Mesenchymal stem cell (in vitro differentiated cells and primary cell): ENCODE measurements around the gene CACNA2D2.

ENCODE experiments used
- DNase-seq: peaks from one replicate; pipeline ENCODE4 v3.0.0-alpha.2; 2013
- H2AFZ ChIP-seq: one replicate; pipeline ENCODE4 v1.6.1; 2013; ENCODE audit warnings: low read depth, mild to moderate bottlenecking, control low read depth, inconsistent platforms, low read length, moderate library complexity
- H2AK5ac ChIP-seq: 2 replicates; pipeline ENCODE4 v1.6.1; 2013; ENCODE audit warnings: low read length, moderate library complexity, mild to moderate bottlenecking, inconsistent platforms; ENCODE audit not compliant: severe bottlenecking
- H2BK120ac ChIP-seq: one replicate; pipeline ENCODE4 v1.6.1; 2013; ENCODE audit warnings: low read depth, mild to moderate bottlenecking, inconsistent platforms, low read length, moderate library complexity
- H2BK12ac ChIP-seq, 2 experiments: one replicate each; pipeline ENCODE4 v1.6.1; 2013; ENCODE audit warnings: inconsistent platforms in 2 of 2, low read length in 2 of 2, mild to moderate bottlenecking in 2 of 2, moderate library complexity in 2 of 2, control low read depth in 1 of 2
- H2BK15ac ChIP-seq: one replicate; pipeline ENCODE4 v1.6.1; 2013; ENCODE audit warnings: mild to moderate bottlenecking, low read depth, inconsistent platforms; ENCODE audit not compliant: poor library complexity, severe bottlenecking
- H2BK5ac ChIP-seq: 2 replicates; pipeline ENCODE4 v1.6.1; 2013; ENCODE audit warnings: low read depth, mild to moderate bottlenecking, low read length, control low read depth, inconsistent platforms; ENCODE audit not compliant: poor library complexity, severe bottlenecking
- H3K14ac ChIP-seq, 2 experiments: one replicate each; pipeline ENCODE4 v1.6.1; 2013; ENCODE audit warnings: inconsistent platforms in 2 of 2, low read length in 2 of 2, control low read depth in 1 of 2, mild to moderate bottlenecking in 1 of 2, moderate library complexity in 1 of 2
- H3K18ac ChIP-seq, 2 experiments: one replicate each; pipeline ENCODE4 v1.6.1; 2013; ENCODE audit warnings: inconsistent platforms in 2 of 2, low read length in 2 of 2, control low read depth in 1 of 2, low read depth in 1 of 2, mild to moderate bottlenecking in 1 of 2
- H3K23ac ChIP-seq, 2 experiments: one replicate each; pipeline ENCODE4 v1.6.1; 2013; ENCODE audit warnings: inconsistent platforms in 2 of 2, low read length in 2 of 2, mild to moderate bottlenecking in 2 of 2, moderate library complexity in 2 of 2, control low read depth in 1 of 2
- H3K27ac ChIP-seq: 2 replicates; pipeline ENCODE4 v1.5.1; 2013; ENCODE audit warnings: mild to moderate bottlenecking, moderate library complexity, low read length, control low read depth, inconsistent platforms; ENCODE audit not compliant: poor library complexity, severe bottlenecking
- H3K27me3 ChIP-seq, 2 experiments: 2 replicates each; pipeline versions ENCODE4 v1.6.1 to v1.7.0; 2013; ENCODE audit warnings: low read length in 2 of 2, mild to moderate bottlenecking in 2 of 2, moderate library complexity in 2 of 2, control low read depth in 1 of 2, inconsistent platforms in 1 of 2; ENCODE audit not compliant: control insufficient read depth in 1 of 2, insufficient read depth in 1 of 2
- H3K36me3 ChIP-seq, 2 experiments: 2 replicates each; pipeline versions ENCODE4 v1.6.1 to v1.7.0; 2013; ENCODE audit warnings: low read length in 2 of 2, control low read depth in 1 of 2, inconsistent platforms in 1 of 2, low read depth in 1 of 2, mild to moderate bottlenecking in 1 of 2; ENCODE audit not compliant: insufficient read depth in 2 of 2, control insufficient read depth in 1 of 2
- H3K4ac ChIP-seq, 2 experiments: one replicate each; pipeline ENCODE4 v1.6.1; 2013; ENCODE audit warnings: inconsistent platforms in 2 of 2, low read length in 2 of 2, mild to moderate bottlenecking in 2 of 2, moderate library complexity in 2 of 2, control low read depth in 1 of 2, low read depth in 1 of 2
- H3K4me1 ChIP-seq: 2 replicates; pipeline ENCODE4 v1.6.1; 2013; ENCODE audit warnings: low read depth, low read length, control low read depth; ENCODE audit not compliant: control insufficient read depth, insufficient read depth
- H3K4me2 ChIP-seq: 2 replicates; pipeline ENCODE4 v1.6.1; 2013; ENCODE audit warnings: low read length, mild to moderate bottlenecking, inconsistent platforms; ENCODE audit not compliant: poor library complexity, severe bottlenecking
- H3K4me3 ChIP-seq, 2 experiments: 2 replicates each; pipeline versions ENCODE4 v1.5.1 to v1.7.0; 2013; ENCODE audit warnings: low read length in 2 of 2, mild to moderate bottlenecking in 2 of 2, control low read depth in 1 of 2, low read depth in 1 of 2; ENCODE audit not compliant: insufficient read depth in 1 of 2
- H3K79me1 ChIP-seq: replicated peaks from 2 replicates; pipeline ENCODE4 v1.6.1; 2013; ENCODE audit warnings: mild to moderate bottlenecking, control low read depth, low read length, inconsistent platforms; ENCODE audit not compliant: poor library complexity, severe bottlenecking
- H3K9ac ChIP-seq: 2 replicates; pipeline ENCODE4 v1.7.0; 2013; ENCODE audit warnings: mild to moderate bottlenecking, low read length, moderate library complexity
- H3K9me3 ChIP-seq: 2 replicates; pipeline ENCODE4 v1.7.0; 2013; ENCODE audit warnings: mild to moderate bottlenecking, low read length; ENCODE audit not compliant: control insufficient read depth
- H4K8ac ChIP-seq: one replicate; pipeline ENCODE4 v1.6.1; 2013; ENCODE audit warnings: inconsistent platforms, mild to moderate bottlenecking, low read length, moderate library complexity
- H4K91ac ChIP-seq: one replicate; pipeline ENCODE4 v1.6.1; 2013; ENCODE audit warnings: mild to moderate bottlenecking, low read length, inconsistent platforms
- whole genome bisulfite sequencing: methylation state at CpG from one replicate; pipeline ENCODE4 v1.1.7; 2013; ENCODE audit warnings: mixed read lengths; 5-methylcytosine and 5-hydroxymethylcytosine counted together

The CACNA2D2 gene

DNA sequence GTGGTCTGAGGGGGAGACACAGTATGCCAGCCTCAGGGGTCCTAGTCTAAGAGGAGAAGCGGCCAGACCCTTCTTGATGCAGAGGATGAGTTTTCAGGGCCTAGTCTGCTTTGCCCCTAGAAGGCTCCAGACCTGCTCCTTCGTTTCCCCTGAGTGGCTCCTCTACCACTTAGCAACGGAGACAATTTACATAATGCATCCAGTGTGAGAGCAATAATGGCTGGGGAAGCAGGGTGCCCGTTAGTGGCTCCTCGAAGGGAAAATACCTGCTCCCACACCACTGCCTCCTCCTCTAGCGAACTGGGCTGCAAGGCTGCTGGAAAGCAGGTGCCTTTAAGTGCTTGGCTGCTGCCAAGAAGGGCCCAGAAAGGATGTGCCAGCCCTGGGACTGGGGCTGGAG, 38.9 kb downstream of the CACNA2D2 start:
- Histone ChIP-seq H3K36me3 (no peaks in the 10 kb centered on the region), H3K4me3 (no peak overlapping the region), H3K9me3 (no peaks in the 10 kb centered on the region), H3K23ac (no peak overlapping the region), H2BK15ac (no peak overlapping the region), H3K27me3 (peaks cover 65 to 72% of the 10 kb centered on the region in 2 experiments), H3K14ac (no peak overlapping the region), H3K4me2 (no peak overlapping the region), H3K4me1 (no peaks in the 10 kb centered on the region), H3K4ac (no peak overlapping the region), H2BK12ac (no peak overlapping the region), H4K8ac (no peak overlapping the region), H2BK120ac (no peak overlapping the region), H4K91ac (no peak overlapping the region), H2AK5ac (no peak overlapping the region), H2BK5ac (no peak overlapping the region), H3K27ac (no peak overlapping the region), H3K79me1 (no peaks in the 10 kb centered on the region), H2AFZ (no peak overlapping the region), H3K9ac (no peak overlapping the region), H3K18ac (no peak overlapping the region)
- WGBS: 66% methylated on average over 6 of the region's 6 CpGs
- DNase-seq: no peak

GRCh38 chr3:50459785-50460184, 43.6 kb downstream of the CACNA2D2 start:
- Histone ChIP-seq H3K18ac (no peak overlapping the region), H3K36me3 (no peaks in the 10 kb centered on the region), H3K23ac (no peak overlapping the region), H4K91ac (no peak overlapping the region), H2BK5ac (no peak overlapping the region), H2BK15ac (no peak overlapping the region), H2AFZ (no peak overlapping the region), H3K79me1 (no peaks in the 10 kb centered on the region), H2BK120ac (no peak overlapping the region), H2AK5ac (no peak overlapping the region), H3K9me3 (no peaks in the 10 kb centered on the region), H3K4me3 (no peak overlapping the region), H4K8ac (no peak overlapping the region), H3K27me3 (peaks cover 63 to 71% of the 10 kb centered on the region in 2 experiments), H3K14ac (no peak overlapping the region), H2BK12ac (no peak overlapping the region), H3K27ac (no peak overlapping the region), H3K4me1 (no peaks in the 10 kb centered on the region), H3K4ac (no peak overlapping the region), H3K9ac (no peak overlapping the region), H3K4me2 (no peak overlapping the region)
- no peak for DNase-seq
- no CpG with 5 or more reads among the region's 3 CpGs for WGBS

- no peak overlapping the region for H3K14ac ChIP-seq
- H4K8ac ChIP-seq: no peak overlapping the region
- H3K4ac ChIP-seq: no peak overlapping the region
- no peak overlapping the region for H3K27ac ChIP-seq
- H3K4me3 ChIP-seq: no peak overlapping the region
- no peak overlapping the region for H2AK5ac ChIP-seq
- H3K4me2 ChIP-seq: no peak overlapping the region
- no peak overlapping the region for H2AFZ ChIP-seq
- no peak overlapping the region for H3K9ac ChIP-seq
- DNase-seq: no peak
- 80% methylated on average over 7 of the region's 7 CpGs for WGBS
- peaks cover 50 to 61% of the 10 kb centered on the region in 2 experiments for H3K27me3 ChIP-seq
- H3K9me3 ChIP-seq: no peaks in the 10 kb centered on the region
- H2BK120ac ChIP-seq: no peak overlapping the region
- H2BK15ac ChIP-seq: no peak overlapping the region
- peak overlapping the region; percentile 39 for H4K91ac ChIP-seq
- H2BK5ac ChIP-seq: no peak overlapping the region
- no peaks in the 10 kb centered on the region for H3K36me3 ChIP-seq
- H2BK12ac ChIP-seq: no peak overlapping the region
- no peak overlapping the region for H3K23ac ChIP-seq
- H3K18ac ChIP-seq: no peak overlapping the region
- H3K4me1 ChIP-seq: no peaks in the 10 kb centered on the region
- H3K79me1 ChIP-seq: no peaks in the 10 kb centered on the region
Observed at GRCh38 chr3:50457988-50458387, 45.4 kb downstream of the CACNA2D2 start.

- Histone ChIP-seq H3K14ac (no peak overlapping the region), H3K9me3 (no peaks in the 10 kb centered on the region), H3K9ac (no peak overlapping the region), H2AFZ (no peak overlapping the region), H2BK5ac (no peak overlapping the region), H4K8ac (no peak overlapping the region), H3K27me3 (peaks cover 38 to 50% of the 10 kb centered on the region in 2 experiments), H3K79me1 (no peaks in the 10 kb centered on the region), H3K36me3 (no peaks in the 10 kb centered on the region), H3K4me3 (no peak overlapping the region), H2BK120ac (no peak overlapping the region), H3K4me2 (no peak overlapping the region), H3K4ac (no peak overlapping the region), H3K27ac (no peak overlapping the region), H3K4me1 (peaks cover 2% of the 10 kb centered on the region), H2BK15ac (no peak overlapping the region), H3K23ac (no peak overlapping the region), H3K18ac (no peak overlapping the region), H2BK12ac (no peak overlapping the region), H2AK5ac (no peak overlapping the region), H4K91ac (no peak overlapping the region)
- DNase-seq: no peak
- 89% methylated on average over 31 of the region's 31 CpGs for WGBS
Observed at GRCh38 chr3:50455161-50456018, 48.0 kb downstream of the CACNA2D2 start.
